GM19467 (cell line): ENCODE data around the gene APP.

Experiments used
- ATAC-seq: cut with Tn5 transposase; IDR thresholded peaks from one replicate; pipeline ENCODE4 v1.9.1; 2021; ENCODE audit warnings: mild to moderate bottlenecking, moderate library complexity; ENCODE audit not compliant: unreplicated experiment

The APP gene

DNA sequence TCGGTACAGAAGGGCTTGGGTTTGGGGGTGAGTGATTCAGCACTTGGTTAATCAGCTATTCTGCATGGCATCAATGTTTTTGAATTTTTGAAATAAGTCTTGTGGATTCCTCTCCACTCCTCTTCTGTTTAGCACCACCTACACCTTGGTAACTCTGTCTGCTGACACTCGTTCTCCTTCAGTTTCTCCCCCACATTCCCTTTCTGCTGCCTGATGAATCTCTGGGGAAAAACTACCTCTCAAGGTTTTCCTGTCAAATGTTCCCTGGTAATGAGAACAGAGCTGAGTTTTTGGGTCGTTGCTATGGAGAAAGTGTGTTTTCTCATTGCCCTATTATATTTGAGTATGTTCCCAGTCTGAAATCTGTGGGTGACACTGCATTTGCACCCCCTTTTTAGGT, 327.6 kb downstream of the APP start:
- ATAC-seq = no peak

DNA sequence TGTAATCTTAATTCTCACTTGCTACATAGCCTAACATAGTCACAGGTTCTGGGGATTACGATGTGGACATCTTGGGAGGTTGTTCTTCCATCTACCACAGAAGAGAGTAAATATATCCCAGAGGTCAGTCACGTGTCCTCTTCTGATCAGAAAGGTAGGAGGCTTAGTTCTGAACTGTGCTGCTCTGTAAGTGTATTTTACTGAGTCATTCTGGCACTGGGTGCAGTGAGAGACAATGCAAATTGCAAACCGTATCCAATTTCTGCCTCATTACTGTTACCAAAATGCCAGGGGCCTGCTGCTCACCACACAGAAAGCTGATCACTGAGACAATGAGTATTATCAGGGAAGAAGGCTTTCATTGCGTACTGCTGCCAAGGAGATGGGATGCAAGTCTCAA, 331.8 kb downstream of the APP start:
- no peak for ATAC-seq

DNA sequence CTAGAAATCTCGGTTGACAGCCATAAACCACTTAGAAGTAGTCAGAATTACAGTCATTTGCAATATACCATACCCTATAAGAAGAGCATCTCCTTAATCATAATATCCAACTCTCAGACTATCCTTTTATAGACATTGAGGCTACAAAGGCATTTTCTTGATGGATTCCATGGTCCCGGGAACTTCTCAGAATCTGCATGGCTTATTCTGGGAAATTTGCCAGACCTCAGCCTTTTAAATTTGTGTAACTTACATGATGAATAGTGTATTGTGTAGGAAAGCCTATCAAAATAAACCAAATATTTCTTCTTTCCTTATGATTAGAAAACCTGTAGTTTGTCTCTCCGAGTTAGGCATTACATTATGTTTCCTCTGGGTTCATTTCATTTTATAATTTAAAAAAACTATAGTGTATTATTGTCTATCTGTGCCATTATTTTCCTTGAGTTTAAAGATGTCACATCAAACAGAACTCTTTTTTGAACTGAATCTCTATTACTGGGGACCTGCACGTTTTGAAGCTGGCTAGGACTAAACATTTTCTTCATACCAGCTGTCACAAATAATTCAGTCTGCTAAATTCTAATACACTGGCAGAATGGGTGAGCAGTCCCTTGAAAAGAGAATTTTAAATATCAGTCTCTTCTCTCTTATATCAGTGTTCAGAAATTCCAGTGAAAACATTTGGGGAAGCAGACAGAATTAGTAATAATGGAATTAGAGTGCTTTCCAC, 332.9 kb downstream of the APP start:
- no peak for ATAC-seq

DNA sequence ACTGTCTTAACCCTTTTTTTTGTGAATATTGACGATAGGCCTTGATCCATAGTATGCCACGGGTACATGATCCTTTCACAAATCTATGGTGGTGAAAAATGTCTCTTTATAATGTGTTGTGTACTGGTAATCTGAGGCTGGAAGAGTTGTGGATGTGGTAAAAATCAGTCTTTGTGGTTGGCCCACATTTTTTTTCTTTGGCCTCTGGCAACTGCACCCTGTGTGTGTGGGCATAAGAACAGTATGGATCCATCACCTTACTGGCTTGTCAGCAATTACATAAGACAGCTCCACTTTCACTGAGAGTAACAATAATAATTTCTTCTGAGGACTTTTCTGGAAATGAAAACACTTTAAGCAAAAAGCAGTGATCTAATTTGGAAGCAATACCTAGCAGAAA, 334.2 kb downstream of the APP start:
- ATAC-seq = no peak

DNA sequence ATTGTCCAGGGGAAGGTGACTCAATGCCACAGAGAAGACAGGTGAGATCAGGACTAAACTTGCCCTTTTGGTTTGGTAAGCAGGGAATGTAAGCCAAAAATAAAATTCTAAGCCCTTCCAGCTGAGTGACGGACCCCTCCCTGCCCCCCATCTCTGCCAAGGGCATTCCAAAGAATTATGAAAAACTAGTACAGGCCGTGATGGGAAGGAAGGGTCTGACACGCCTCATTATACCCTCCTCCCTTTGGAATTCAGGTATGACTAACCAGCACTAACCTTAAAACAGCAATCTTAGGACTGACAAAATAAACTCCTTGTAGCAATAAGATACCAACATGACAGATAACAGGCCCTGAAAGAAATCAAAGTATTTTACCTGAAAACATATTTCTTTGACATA, 336.2 kb downstream of the APP start:
- no peak for ATAC-seq

DNA sequence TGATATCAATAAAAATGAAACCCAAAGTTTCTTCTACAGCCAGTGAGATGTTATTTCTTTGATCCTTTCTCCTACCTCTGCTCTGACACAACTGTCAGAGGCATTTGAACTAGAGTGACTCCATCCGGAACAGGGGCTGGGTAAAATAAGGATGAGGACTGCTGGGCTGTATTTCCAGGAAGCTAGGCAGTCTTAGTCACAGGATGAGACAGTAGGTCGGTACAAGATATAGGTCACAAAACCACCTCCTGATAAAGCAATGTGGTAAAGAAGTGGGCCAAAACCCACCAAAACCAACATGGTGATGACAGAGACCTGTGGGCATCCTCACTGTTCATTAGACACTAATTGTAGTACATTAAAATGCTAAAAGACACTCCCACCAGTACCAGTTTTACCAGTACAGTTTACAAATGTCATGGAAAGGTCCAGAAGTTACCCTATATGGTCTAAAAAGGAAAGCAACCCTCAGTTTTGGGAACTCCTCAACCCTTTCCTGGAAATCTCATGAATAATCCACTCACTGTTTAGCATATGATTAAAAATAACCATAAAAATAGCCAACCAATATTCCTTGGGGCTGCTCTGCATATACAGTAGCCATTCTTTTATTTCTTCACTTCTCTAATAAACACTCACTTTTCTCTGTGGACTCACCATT, 339.1 kb downstream of the APP start:
- ATAC-seq = no peak
